Loucy (cell line): Measurements from ENCODE around the gene MAPK7.

Experiments
- EZH2phosphoT487 ChIP-seq: fragments of 200-600 bp; IDR thresholded peaks from 2 replicates; pipeline ENCODE4 v1.6.1; 2018; ENCODE audit warnings: antibody characterized with exemption, mild to moderate bottlenecking, moderate library complexity, borderline replicate concordance
- TF ChIP-seq, protein P1 (sequence below): fragments of 200-600 bp; sonication (generic); conservative IDR thresholded peaks from 2 replicates; pipeline ENCODE4 v1.5.1; 2014; ENCODE audit warnings: mild to moderate bottlenecking, antibody characterized with exemption, low read length

GRCh38 chr17:19379361-19380065 is 1.2 kb downstream of the MAPK7 start:
- TF ChIP-seq, protein P1, sequence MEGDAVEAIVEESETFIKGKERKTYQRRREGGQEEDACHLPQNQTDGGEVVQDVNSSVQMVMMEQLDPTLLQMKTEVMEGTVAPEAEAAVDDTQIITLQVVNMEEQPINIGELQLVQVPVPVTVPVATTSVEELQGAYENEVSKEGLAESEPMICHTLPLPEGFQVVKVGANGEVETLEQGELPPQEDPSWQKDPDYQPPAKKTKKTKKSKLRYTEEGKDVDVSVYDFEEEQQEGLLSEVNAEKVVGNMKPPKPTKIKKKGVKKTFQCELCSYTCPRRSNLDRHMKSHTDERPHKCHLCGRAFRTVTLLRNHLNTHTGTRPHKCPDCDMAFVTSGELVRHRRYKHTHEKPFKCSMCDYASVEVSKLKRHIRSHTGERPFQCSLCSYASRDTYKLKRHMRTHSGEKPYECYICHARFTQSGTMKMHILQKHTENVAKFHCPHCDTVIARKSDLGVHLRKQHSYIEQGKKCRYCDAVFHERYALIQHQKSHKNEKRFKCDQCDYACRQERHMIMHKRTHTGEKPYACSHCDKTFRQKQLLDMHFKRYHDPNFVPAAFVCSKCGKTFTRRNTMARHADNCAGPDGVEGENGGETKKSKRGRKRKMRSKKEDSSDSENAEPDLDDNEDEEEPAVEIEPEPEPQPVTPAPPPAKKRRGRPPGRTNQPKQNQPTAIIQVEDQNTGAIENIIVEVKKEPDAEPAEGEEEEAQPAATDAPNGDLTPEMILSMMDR = no peak
- no peak for TF ChIP-seq EZH2phosphoT487
